HEK293 (cell line): ENCODE measurements around the gene PCTP.

ENCODE experiments used
- CTCF ChIA-PET: fragments of 350-600 bp; formaldehyde crosslinking; extraction: SDS; loops from one replicate; lab custom pipeline; 2021; ENCODE audit warnings: antibody characterized with exemption; lab: Yijun Ruan, JAX
- POLR2A ChIA-PET: fragments of 300-600 bp; formaldehyde crosslinking; extraction: SDS; loops from one replicate; lab custom pipeline; 2020; ENCODE audit warnings: antibody characterized with exemption, inconsistent platforms; lab: Yijun Ruan, JAX
- H3K27ac ChIP-seq: fragments of 200-500 bp; sonication (Bioruptor generic); 2 replicates; pipeline ENCODE4 v1.5.1; 2014; ENCODE audit warnings: low read depth, low read length, control low read depth, inconsistent platforms; ENCODE audit errors: extremely low read depth
- H3K36me3 ChIP-seq, 2 experiments: fragments of 200-500 bp in 1 of 2; sonication (Bioruptor generic) in 1 of 2; 1 replicate in 1 of 2; 2 replicates in 1 of 2; pipeline ENCODE4 v1.5.1; 2014 to 2017; ENCODE audit warnings: inconsistent platforms in 2 of 2, low read length in 2 of 2; ENCODE audit not compliant: control insufficient read depth in 2 of 2, insufficient read depth in 1 of 2
- H3K4me1 ChIP-seq: fragments of 200-500 bp; sonication (Bioruptor generic); 2 replicates; pipeline ENCODE4 v1.5.1; 2014; ENCODE audit warnings: mild to moderate bottlenecking, low read length, inconsistent platforms; ENCODE audit not compliant: control insufficient read depth, insufficient read depth
- H3K4me3 ChIP-seq: 2 replicates; pipeline ENCODE4 v1.5.1; 2011; ENCODE audit warnings: low read depth, mild to moderate bottlenecking, control low read depth, low read length, moderate library complexity
- H3K9me3 ChIP-seq: fragments of 200-500 bp; sonication (Bioruptor generic); 2 replicates; pipeline ENCODE4 v1.5.1; 2014; ENCODE audit warnings: low read depth, low read length, inconsistent platforms; ENCODE audit not compliant: control insufficient read depth, insufficient read depth
- KLF17 ChIP-seq: fragments of 450-650 bp; formaldehyde crosslinking; IDR thresholded peaks from 2 replicates; pipeline ENCODE4 v1.5.1; 2016; ENCODE audit warnings: missing biosample characterization, missing genetic modification characterization
- PRDM10 ChIP-seq: fragments of 450-650 bp; formaldehyde crosslinking; IDR thresholded peaks from 2 replicates; pipeline ENCODE4 v1.5.1; 2016; ENCODE audit warnings: missing biosample characterization, missing genetic modification characterization
- REST ChIP-seq: fragments of 450-650 bp; formaldehyde crosslinking; IDR thresholded peaks from 2 replicates; pipeline ENCODE4 v1.5.1; 2016; ENCODE audit warnings: missing biosample characterization, missing genetic modification characterization
- ZBTB11 ChIP-seq: fragments of 450-650 bp; formaldehyde crosslinking; conservative IDR thresholded peaks from 2 replicates; pipeline ENCODE4 v1.5.1; 2016; ENCODE audit warnings: low read depth, missing biosample characterization, missing genetic modification characterization
- ZFP69B ChIP-seq: fragments of 450-650 bp; formaldehyde crosslinking; IDR thresholded peaks from 2 replicates; pipeline ENCODE4 v1.5.1; 2016; ENCODE audit warnings: missing biosample characterization, missing genetic modification characterization
- ZNF140 ChIP-seq: fragments of 450-650 bp; formaldehyde crosslinking; IDR thresholded peaks from 2 replicates; pipeline ENCODE4 v1.5.1; 2016; ENCODE audit warnings: missing biosample characterization, missing genetic modification characterization
- ZNF16 ChIP-seq: fragments of 450-650 bp; formaldehyde crosslinking; IDR thresholded peaks from 2 replicates; pipeline ENCODE4 v1.5.1; 2016; ENCODE audit warnings: low read depth, missing biosample characterization, missing genetic modification characterization
- ZNF169 ChIP-seq: fragments of 450-650 bp; formaldehyde crosslinking; IDR thresholded peaks from 2 replicates; pipeline ENCODE4 v1.5.1; 2016; ENCODE audit warnings: missing biosample characterization, missing genetic modification characterization
- ZNF221 ChIP-seq: fragments of 450-650 bp; formaldehyde crosslinking; IDR thresholded peaks from 2 replicates; pipeline ENCODE4 v1.5.1; 2017; ENCODE audit warnings: missing biosample characterization, missing genetic modification characterization, borderline replicate concordance
- ZNF473 ChIP-seq: fragments of 450-650 bp; formaldehyde crosslinking; IDR thresholded peaks from 2 replicates; pipeline ENCODE4 v1.5.1; 2017; ENCODE audit warnings: missing biosample characterization, missing genetic modification characterization
- ZNF501 ChIP-seq: fragments of 450-650 bp; formaldehyde crosslinking; IDR thresholded peaks from 2 replicates; pipeline ENCODE4 v1.5.1; 2016; ENCODE audit warnings: missing biosample characterization, missing genetic modification characterization
- ZNF529 ChIP-seq: fragments of 450-650 bp; formaldehyde crosslinking; IDR thresholded peaks from 2 replicates; pipeline ENCODE4 v1.5.1; 2017; ENCODE audit warnings: missing genetic modification characterization, missing biosample characterization; ENCODE audit not compliant: insufficient replicate concordance
- ZNF548 ChIP-seq: fragments of 450-650 bp; formaldehyde crosslinking; IDR thresholded peaks from 2 replicates; pipeline ENCODE4 v1.5.1; 2016; ENCODE audit warnings: missing biosample characterization, missing genetic modification characterization
- ZNF555 ChIP-seq: fragments of 450-650 bp; formaldehyde crosslinking; conservative IDR thresholded peaks from 2 replicates; pipeline ENCODE4 v1.5.1; 2017; ENCODE audit warnings: missing biosample characterization, mild to moderate bottlenecking, missing genetic modification characterization, inconsistent platforms
- ZNF558 ChIP-seq: fragments of 450-650 bp; formaldehyde crosslinking; IDR thresholded peaks from 2 replicates; pipeline ENCODE4 v1.5.1; 2016; ENCODE audit warnings: missing biosample characterization, missing genetic modification characterization
- ZNF626 ChIP-seq: fragments of 450-650 bp; sonication (Bioruptor Pico); formaldehyde crosslinking; IDR thresholded peaks from 2 replicates; pipeline ENCODE4 v1.5.1; 2018; ENCODE audit warnings: missing biosample characterization, missing genetic modification characterization, inconsistent platforms
- ZNF645 ChIP-seq: fragments of 450-650 bp; formaldehyde crosslinking; IDR thresholded peaks from 2 replicates; pipeline ENCODE4; 2016; ENCODE audit warnings: missing biosample characterization, missing genetic modification characterization
- ZNF670 ChIP-seq: fragments of 450-650 bp; formaldehyde crosslinking; IDR thresholded peaks from 2 replicates; pipeline ENCODE4 v1.5.1; 2016; ENCODE audit warnings: missing biosample characterization, missing genetic modification characterization, low read depth
- ZNF677 ChIP-seq: fragments of 450-650 bp; IDR thresholded peaks from 2 replicates; pipeline ENCODE4 v1.5.0; 2018; ENCODE audit warnings: missing biosample characterization, mild to moderate bottlenecking, missing genetic modification characterization, moderate library complexity
- ZNF707 ChIP-seq: fragments of 450-650 bp; formaldehyde crosslinking; IDR thresholded peaks from 2 replicates; pipeline ENCODE4 v1.5.1; 2016; ENCODE audit warnings: missing biosample characterization, missing genetic modification characterization
- ZNF76 ChIP-seq: fragments of 450-650 bp; formaldehyde crosslinking; IDR thresholded peaks from 2 replicates; pipeline ENCODE4; 2016; ENCODE audit warnings: low read depth, missing biosample characterization, missing genetic modification characterization, borderline replicate concordance
- ZNF776 ChIP-seq: fragments of 450-650 bp; formaldehyde crosslinking; IDR thresholded peaks from 2 replicates; pipeline ENCODE4 v1.5.0; 2017; ENCODE audit warnings: missing biosample characterization, missing genetic modification characterization, borderline replicate concordance
- ZSCAN16 ChIP-seq: fragments of 450-650 bp; formaldehyde crosslinking; IDR thresholded peaks from 2 replicates; pipeline ENCODE4 v1.5.1; 2016; ENCODE audit warnings: missing biosample characterization, missing genetic modification characterization
- ZXDB ChIP-seq: fragments of 450-650 bp; formaldehyde crosslinking; IDR thresholded peaks from 2 replicates; pipeline ENCODE4 v1.5.1; 2016; ENCODE audit warnings: missing biosample characterization, missing genetic modification characterization

Gene PCTP

GRCh38 chr17:55727920-55728319 lies 22.9 kb upstream of the PCTP start:
- H3K27ac ChIP-seq: no peak overlapping the region
- no peaks in the 10 kb centered on the region for H3K36me3 ChIP-seq
- POLR2A ChIA-PET: no interaction called here
- H3K4me3 ChIP-seq: no peak overlapping the region
- H3K9me3 ChIP-seq: no peaks in the 10 kb centered on the region
- H3K4me1 ChIP-seq: peaks cover 40% of the 10 kb centered on the region
- CTCF ChIA-PET: interaction anchor here (0.6 to 4.3 kb wide), 3 partner anchors 9 to 100 kb away, joined by 3 to 26 read pairs (median 3); no protein-coding TSS in a partner anchor
- no peak for TF ChIP-seq ZNF555 (tag by site-specific recombination)
- TF ChIP-seq ZNF221 (tag by site-specific recombination): no peak
- TF ChIP-seq REST: no peak
- no peak for TF ChIP-seq ZSCAN16
- TF ChIP-seq ZNF169: no peak
- no peak for TF ChIP-seq ZNF776
- TF ChIP-seq KLF17 (tag by site-specific recombination): no peak
- no peak for TF ChIP-seq ZNF529
- TF ChIP-seq ZNF677 (tag by site-specific recombination): no peak

- no peaks in the 10 kb centered on the region for H3K9me3 ChIP-seq
- H3K36me3 ChIP-seq: no peaks in the 10 kb centered on the region
- no peak overlapping the region; the same call in 1 of the 2 replicates for H3K27ac ChIP-seq
- ChIA-PET POLR2A (no interaction called here), CTCF (interaction anchor here (0.5 to 4.3 kb wide), 5 partner anchors 9 to 204 kb away, joined by 3 to 26 read pairs (median 3); no protein-coding TSS in a partner anchor)
- no peak overlapping the region for H3K4me3 ChIP-seq
- H3K4me1 ChIP-seq: peaks cover 41% of the 10 kb centered on the region
- no peak for TF ChIP-seq ZNF558
- no peak for TF ChIP-seq ZNF707 (tag by site-specific recombination)
- TF ChIP-seq ZNF645 (tag by site-specific recombination): no peak
- TF ChIP-seq ZNF16 (tag by site-specific recombination): no peak
- TF ChIP-seq ZNF473 (tag by site-specific recombination): no peak
- TF ChIP-seq ZNF626 (tag by site-specific recombination): no peak
- no peak for TF ChIP-seq ZNF501 (tag by site-specific recombination)
- TF ChIP-seq ZNF76: no peak
- TF ChIP-seq PRDM10: no peak
- TF ChIP-seq ZNF670 (tag by site-specific recombination): no peak
- TF ChIP-seq ZXDB (tag by site-specific recombination): no peak
- TF ChIP-seq ZNF548: no peak
- no peak for TF ChIP-seq ZFP69B (tag by site-specific recombination)
- no peak for TF ChIP-seq ZBTB11
- no peak for TF ChIP-seq ZNF140 (tag by site-specific recombination)
Measured at GRCh38 chr17:55728361-55728760, 22.5 kb upstream of the PCTP start.
